IPS-NIHi7 (cell line): ENCODE results near the gene ANKS4B.
"Not testable (repeated sequence)": the region's sequence is repeated elsewhere in the genome, so short reads cannot be mapped to it uniquely, and the experiment has no call there.

ENCODE experiments used
- DNase-seq: peaks from one replicate; pipeline ENCODE4 v3.0.0; 2012; ENCODE audit warnings: mixed read lengths; ENCODE audit errors: extremely low spot score

ANKS4B gene

GRCh38 chr16:21218153-21218552 is 15.3 kb upstream of the ANKS4B start:
- no peak for DNase-seq

GRCh38 chr16:21219551-21219950 is 13.9 kb upstream of the ANKS4B start:
- no peak for DNase-seq

GRCh38 chr16:21222495-21223337 is 10.8 kb upstream of the ANKS4B start:
- DNase-seq = no peak

- DNase-seq = no peak
Measured at GRCh38 chr16:21223787-21224186, 9.7 kb upstream of the ANKS4B start.

- DNase-seq = no peak
Measured at GRCh38 chr16:21224800-21225199, 8.7 kb upstream of the ANKS4B start.

GRCh38 chr16:21226749-21227148 is 6.8 kb upstream of the ANKS4B start:
- no peak for DNase-seq

GRCh38 chr16:21227866-21228265 is 5.6 kb upstream of the ANKS4B start:
- no peak for DNase-seq

- no peak for DNase-seq
Measured at GRCh38 chr16:21228361-21228872, 5.1 kb upstream of the ANKS4B start.

- DNase-seq = no peak
Measured at GRCh38 chr16:21233045-21233520, 416 bp upstream of the ANKS4B start.

GRCh38 chr16:21235199-21235585 is 1.7 kb downstream of the ANKS4B start:
- no peak for DNase-seq

GRCh38 chr16:21236831-21237230 is 3.3 kb downstream of the ANKS4B start:
- no peak for DNase-seq

- no peak for DNase-seq
Measured at GRCh38 chr16:21239646-21240045, 6.1 kb downstream of the ANKS4B start.

GRCh38 chr16:21242756-21243155 is 9.3 kb downstream of the ANKS4B start:
- no peak for DNase-seq

- no peak for DNase-seq
Measured at GRCh38 chr16:21244518-21245215, 11.2 kb downstream of the ANKS4B start.

- not testable (repeated sequence) for DNase-seq
Measured at GRCh38 chr16:21248179-21248578, 14.7 kb downstream of the ANKS4B start.

- DNase-seq = peak; percentile 3
Measured at GRCh38 chr16:21250072-21250923, 16.8 kb downstream of the ANKS4B start.

GRCh38 chr16:21253470-21253869 is 20.0 kb downstream of the ANKS4B start:
- no peak for DNase-seq

GRCh38 chr16:21256636-21257035 is 23.1 kb downstream of the ANKS4B start:
- DNase-seq = no peak

- DNase-seq = no peak
Measured at GRCh38 chr16:21257284-21257683, 23.8 kb downstream of the ANKS4B start.

GRCh38 chr16:21260870-21261791 is 27.6 kb downstream of the ANKS4B start:
- peak; percentile 9 for DNase-seq
